Smooth muscle cell (in vitro differentiated cells): ENCODE results near the gene RASA3. TPM values are rescaled to one million over a fixed set of nuclear protein-coding genes. Genes with fewer than 3 reads are reported as not detected.

ENCODE experiments used
- DNase-seq: peaks from one replicate; lab custom pipeline; 2025; ENCODE audit not compliant: unreplicated experiment; lab: John Stamatoyannopoulos, UW
- H2AFZ ChIP-seq: fragments of 200-600 bp; sonication (generic); 2 replicates; pipeline ENCODE4 v1.6.0; 2016; ENCODE audit warnings: antibody characterized with exemption, low read depth, mild to moderate bottlenecking
- H3F3A ChIP-seq: fragments of 200-600 bp; sonication (generic); 2 replicates; pipeline ENCODE4 v1.6.0; 2017; ENCODE audit warnings: antibody characterized with exemption, low read depth
- H3K27ac ChIP-seq: fragments of 200-600 bp; sonication (generic); 2 replicates; pipeline ENCODE4 v1.5.1; 2016; ENCODE audit warnings: low read depth, mild to moderate bottlenecking
- H3K27me3 ChIP-seq: fragments of 200-600 bp; sonication (generic); 2 replicates; pipeline ENCODE4 v1.6.1; 2016; ENCODE audit warnings: low read depth, mild to moderate bottlenecking
- H3K36me3 ChIP-seq: fragments of 200-600 bp; sonication (generic); 2 replicates; pipeline ENCODE4 v1.5.1; 2016; ENCODE audit warnings: low read depth
- H3K4me1 ChIP-seq: fragments of 200-600 bp; sonication (generic); 2 replicates; pipeline ENCODE4 v1.5.1; 2016; ENCODE audit warnings: low read depth
- H3K4me2 ChIP-seq: fragments of 200-600 bp; sonication (generic); 2 replicates; pipeline ENCODE4 v1.6.0; 2016; ENCODE audit warnings: mild to moderate bottlenecking
- H3K4me3 ChIP-seq: fragments of 200-600 bp; sonication (generic); 2 replicates; pipeline ENCODE4 v1.5.1; 2016; ENCODE audit warnings: mild to moderate bottlenecking
- H3K79me2 ChIP-seq: fragments of 200-600 bp; sonication (generic); 2 replicates; pipeline ENCODE4 v1.6.0; 2016; ENCODE audit warnings: low read depth, mild to moderate bottlenecking
- H3K9ac ChIP-seq: fragments of 200-600 bp; sonication (generic); 2 replicates; pipeline ENCODE4 v1.6.0; 2016; ENCODE audit warnings: low read depth
- H3K9me3 ChIP-seq: fragments of 200-600 bp; sonication (generic); replicated peaks from 2 replicates; pipeline ENCODE4 v1.5.1; 2016; ENCODE audit warnings: low read depth
- H4K20me1 ChIP-seq: fragments of 200-600 bp; sonication (generic); 2 replicates; pipeline ENCODE4 v1.6.0; 2016; ENCODE audit warnings: low read depth
- CTCF ChIP-seq: fragments of 200-600 bp; sonication (generic); IDR thresholded peaks from 2 replicates; pipeline ENCODE4 v1.5.1; 2017; ENCODE audit warnings: borderline replicate concordance, mild to moderate bottlenecking, antibody characterized with exemption; ENCODE audit not compliant: insufficient read depth, poor library complexity, severe bottlenecking
- WGBS: methylation state at CpG from one replicate; pipeline ENCODE4 v1.1.7; 2016; ENCODE audit warnings: low lambda C conversion rate; 5-methylcytosine and 5-hydroxymethylcytosine counted together
- polyA plus RNA-seq: library from polyadenylated mRNA; unstranded; fragments of >200 nt; fragmentation: Nextera tagmentation; extraction: Ambion mirVana; gene quantifications from 2 replicates; pipeline ENCODE4 v1.2.1, GENCODE V29; 2016
- total RNA-seq: library from RNA; depleted of rRNA; stranded (reverse); fragments of >200 nt; gene quantifications from 2 replicates; pipeline ENCODE4 v1.2.3, GENCODE V29; 2014

The RASA3 gene
- total and polyA plus RNA-seq, 2 experiments from 2014 or later, result 21.3 to 26.8 TPM

DNA sequence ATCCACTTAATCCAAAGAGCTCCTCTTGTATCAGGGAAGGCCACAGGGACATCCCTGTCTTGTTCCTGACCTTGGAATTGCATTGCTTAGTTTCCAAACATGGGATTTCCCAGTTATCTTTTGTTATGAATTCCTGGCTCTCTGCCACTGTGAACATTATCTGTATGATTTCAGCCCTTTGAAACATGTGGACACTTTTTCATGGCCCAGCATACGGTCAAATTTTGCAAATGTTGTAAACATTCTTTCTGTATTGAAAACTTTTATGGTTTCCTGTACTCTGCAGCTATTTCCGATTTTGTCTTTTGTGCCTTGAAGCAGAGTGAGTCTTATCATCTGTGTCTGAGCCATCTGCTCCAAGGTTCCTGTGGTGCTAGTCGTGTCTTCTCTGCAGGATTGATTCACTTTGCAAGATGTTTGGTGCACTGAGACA lies 42.1 kb upstream of the RASA3 start:
- no peak overlapping the region for H3K27ac ChIP-seq
- no peaks in the 10 kb centered on the region for H3K4me1 ChIP-seq
- no peak for TF ChIP-seq CTCF
- H3K27me3 ChIP-seq, result peaks cover 5% of the 10 kb centered on the region
- H3F3A ChIP-seq, result peaks cover 6% of the 10 kb centered on the region
- H3K9ac ChIP-seq, result no peak overlapping the region
- H3K79me2 ChIP-seq, result no peaks in the 10 kb centered on the region
- H3K4me2 ChIP-seq, result no peak overlapping the region
- H3K36me3 ChIP-seq, result no peaks in the 10 kb centered on the region
- no peaks in the 10 kb centered on the region for H4K20me1 ChIP-seq
- no peak overlapping the region for H2AFZ ChIP-seq
- no peak for DNase-seq
- H3K4me3 ChIP-seq, result no peak overlapping the region
- no peaks in the 10 kb centered on the region for H3K9me3 ChIP-seq
- WGBS, result 35% methylated on average over 3 of the region's 3 CpGs

- H3K4me1 ChIP-seq, result no peaks in the 10 kb centered on the region
- 21% methylated on average over 1 of the region's 1 CpG for WGBS
- peaks cover 6% of the 10 kb centered on the region for H3F3A ChIP-seq
- H3K79me2 ChIP-seq, result no peaks in the 10 kb centered on the region
- no peak for DNase-seq
- H3K4me3 ChIP-seq, result no peak overlapping the region
- H3K9ac ChIP-seq, result no peak overlapping the region
- no peak overlapping the region for H3K4me2 ChIP-seq
- TF ChIP-seq CTCF, result no peak
- no peaks in the 10 kb centered on the region for H3K36me3 ChIP-seq
- H4K20me1 ChIP-seq, result no peaks in the 10 kb centered on the region
- H3K27me3 ChIP-seq, result peaks cover 5% of the 10 kb centered on the region
- no peak overlapping the region for H2AFZ ChIP-seq
- H3K9me3 ChIP-seq, result no peaks in the 10 kb centered on the region
- H3K27ac ChIP-seq, result no peak overlapping the region
Observed at GRCh38 chr13:114173745-114174144, 41.3 kb upstream of the RASA3 start.

DNA sequence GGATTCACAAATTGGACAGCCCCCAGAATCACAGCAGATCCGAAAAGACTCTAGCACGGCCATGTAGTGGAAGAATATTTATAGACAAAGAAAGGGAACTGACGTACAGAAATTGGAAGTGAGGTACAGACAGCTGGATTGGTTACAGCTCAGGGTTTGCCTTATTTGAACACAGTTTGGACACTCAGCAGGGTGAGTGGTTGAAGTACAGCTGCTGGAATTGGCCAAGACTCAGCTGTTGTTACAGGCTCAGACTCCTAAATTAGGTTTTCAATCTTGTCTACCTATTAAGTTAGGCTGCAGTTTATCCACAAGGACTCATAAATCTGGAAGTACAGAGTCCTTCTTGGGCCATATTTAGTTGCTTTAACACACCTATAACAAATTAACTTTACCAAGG lies 40.8 kb upstream of the RASA3 start:
- Histone ChIP-seq H3F3A (peaks cover 6% of the 10 kb centered on the region), H3K36me3 (no peaks in the 10 kb centered on the region), H3K27ac (no peak overlapping the region), H3K4me2 (no peak overlapping the region), H2AFZ (no peak overlapping the region), H3K27me3 (peaks cover under 1% of the 10 kb centered on the region), H3K4me3 (no peak overlapping the region), H4K20me1 (no peaks in the 10 kb centered on the region), H3K79me2 (no peaks in the 10 kb centered on the region), H3K9ac (no peak overlapping the region), H3K9me3 (no peaks in the 10 kb centered on the region), H3K4me1 (no peaks in the 10 kb centered on the region)
- no peak for DNase-seq
- no peak for TF ChIP-seq CTCF
- WGBS, result 94% methylated on average over 3 of the region's 3 CpGs

DNA sequence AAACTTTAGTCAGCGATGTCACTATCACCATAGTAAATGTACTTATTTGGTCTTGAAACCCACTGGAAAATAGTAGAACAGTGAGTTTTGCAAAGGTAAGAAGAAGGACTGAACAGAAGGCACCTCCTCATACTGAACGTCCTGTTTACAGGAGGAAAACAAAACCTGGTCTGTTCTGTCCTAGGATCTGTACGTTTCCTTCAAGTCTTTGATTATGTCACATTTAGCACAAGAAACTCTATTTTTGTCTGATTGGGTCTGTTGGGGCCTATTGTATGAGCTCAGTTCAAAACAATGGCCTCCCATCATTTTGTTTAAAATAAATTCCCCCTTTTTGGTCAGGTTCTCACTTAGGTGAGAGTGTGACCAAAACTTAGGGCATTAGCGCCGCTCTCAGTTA lies 35.5 kb upstream of the RASA3 start:
- TF ChIP-seq CTCF, result no peak
- Histone ChIP-seq H3K9me3 (no peaks in the 10 kb centered on the region), H3K27ac (no peak overlapping the region), H2AFZ (no peak overlapping the region), H3K4me3 (no peak overlapping the region), H3K4me2 (no peak overlapping the region), H3K4me1 (no peaks in the 10 kb centered on the region), H3K9ac (no peak overlapping the region), H3K27me3 (no peaks in the 10 kb centered on the region), H4K20me1 (no peaks in the 10 kb centered on the region), H3K79me2 (no peaks in the 10 kb centered on the region), H3K36me3 (no peaks in the 10 kb centered on the region), H3F3A (no peaks in the 10 kb centered on the region)
- 95% methylated on average over 5 of the region's 5 CpGs for WGBS
- no peak for DNase-seq
